Colon (tissue), 2 donors: ENCODE data around the gene KCNE4.

Source experiments
- FAIRE-seq: peaks from 2 replicates; lab custom pipeline; 2012; peaks lifted over from hg19 to GRCh38; lab: Jason Lieb, UNC
- donor health status: control.
- donor health status: control.

Gene KCNE4

DNA sequence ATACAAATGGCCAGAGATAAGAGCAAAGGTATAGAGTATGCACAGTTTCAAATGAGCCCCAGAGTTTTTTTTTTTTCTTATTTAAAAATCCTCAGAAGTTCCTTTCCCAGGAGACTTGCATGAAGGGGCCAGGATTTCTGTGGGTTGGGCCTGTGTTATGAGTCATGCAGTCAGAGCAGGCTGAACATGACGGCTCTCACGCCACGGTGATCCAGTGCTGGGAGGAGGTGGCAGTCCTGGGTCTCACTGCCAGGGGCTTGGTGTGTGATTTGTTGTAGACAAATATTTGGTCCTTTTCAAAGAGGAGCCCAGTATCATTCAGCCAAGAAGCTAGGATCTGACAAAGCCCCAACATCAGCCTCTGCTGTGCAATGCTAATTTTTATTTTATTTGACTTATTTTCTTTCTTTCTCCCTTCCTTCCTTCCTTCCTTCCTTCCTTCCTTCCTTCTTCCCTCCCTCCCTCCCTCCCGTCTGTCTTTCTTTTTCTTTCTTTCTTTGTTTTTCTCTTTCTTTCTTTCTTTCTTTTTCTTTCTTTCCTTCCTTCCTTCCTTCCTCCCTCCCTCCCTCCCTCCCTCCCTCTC is 10.4 kb upstream of the KCNE4 start:
- no peak for FAIRE-seq

GRCh38 chr2:223042284-223042683 is 9.7 kb upstream of the KCNE4 start:
- no peak for FAIRE-seq

DNA sequence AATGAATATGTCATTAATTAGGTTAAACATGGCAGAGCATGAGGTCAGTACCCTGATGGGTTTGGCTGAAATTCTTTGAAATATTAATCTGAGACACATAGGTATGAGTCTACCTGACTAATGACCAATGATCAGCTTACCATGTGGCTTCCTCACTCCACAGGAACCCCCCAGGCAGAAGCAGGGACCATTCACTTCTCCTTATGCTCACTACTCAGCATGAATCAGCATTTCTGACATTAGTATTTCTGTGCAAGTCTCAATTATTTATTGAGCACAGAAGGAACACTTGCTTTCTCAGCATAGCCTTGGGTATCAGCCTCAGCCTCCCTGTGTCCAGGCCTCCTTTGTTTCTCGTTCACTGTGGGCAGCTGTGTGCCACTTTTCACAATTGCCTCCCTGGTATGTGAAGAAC is 9.3 kb upstream of the KCNE4 start:
- no peak for FAIRE-seq

GRCh38 chr2:223043164-223043941 is 8.6 kb upstream of the KCNE4 start:
- no peak for FAIRE-seq

DNA sequence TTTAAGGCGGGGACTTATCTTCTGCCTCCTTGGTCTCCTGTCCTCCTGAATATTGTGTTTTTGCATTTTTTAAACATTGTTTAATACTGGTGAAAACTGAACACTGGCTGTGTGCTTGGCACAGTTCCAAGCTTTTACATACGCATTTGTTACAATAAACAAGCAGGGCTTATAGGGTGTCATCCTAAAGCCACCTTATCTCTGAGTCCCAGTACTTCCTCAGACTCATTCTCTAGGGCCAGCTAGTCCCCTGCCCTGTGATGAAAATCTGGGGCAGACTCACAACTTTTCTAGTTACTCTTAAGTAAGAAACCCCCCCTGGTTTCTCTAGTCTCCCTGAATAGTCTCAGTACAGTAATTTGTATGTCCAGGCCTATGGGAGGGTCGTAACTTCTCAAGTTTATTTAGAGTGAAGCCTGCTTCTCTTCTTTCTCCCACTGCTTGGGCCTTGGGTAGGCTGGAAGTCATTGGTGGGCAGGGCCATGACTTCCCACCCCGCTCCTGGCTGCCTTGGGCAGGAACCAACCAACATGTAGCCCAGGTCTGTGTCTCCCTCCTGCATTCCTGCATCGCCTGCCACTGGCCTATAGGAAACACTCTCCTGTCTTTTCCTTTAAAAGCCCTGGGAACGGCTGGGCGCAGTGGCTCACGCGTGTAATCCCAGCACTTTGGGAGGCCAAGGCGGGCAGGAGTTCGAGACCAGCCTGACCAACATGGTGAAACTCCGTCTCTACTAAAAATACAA is 7.7 kb upstream of the KCNE4 start:
- no peak for FAIRE-seq

GRCh38 chr2:223044916-223045700 is 6.9 kb upstream of the KCNE4 start:
- no peak for FAIRE-seq

GRCh38 chr2:223046470-223047040 is 5.4 kb upstream of the KCNE4 start:
- no peak for FAIRE-seq

- no peak for FAIRE-seq
These were observed 4.7 kb upstream of the KCNE4 start for GRCh38 chr2:223047260-223047761.

DNA sequence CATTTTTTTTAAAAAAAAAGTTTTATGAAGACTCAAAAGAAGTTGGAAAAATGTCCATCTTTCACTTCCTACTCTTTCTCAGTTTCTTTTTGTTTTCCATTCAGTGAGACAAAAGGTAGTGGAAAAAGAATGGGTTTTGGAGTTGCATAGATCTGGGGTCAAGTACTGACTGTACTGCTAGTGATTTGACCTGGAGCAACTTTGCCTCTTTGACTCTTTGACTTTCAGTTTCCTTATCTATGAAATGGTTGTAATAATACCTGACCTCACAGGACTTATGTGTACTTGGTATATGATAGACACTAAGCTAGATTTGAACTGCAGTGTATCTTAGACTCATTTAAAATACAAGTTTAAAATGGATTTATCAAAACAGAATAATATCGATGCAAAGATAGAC is 3.5 kb upstream of the KCNE4 start:
- FAIRE-seq = no peak

GRCh38 chr2:223049356-223049755 is 2.6 kb upstream of the KCNE4 start:
- no peak for FAIRE-seq

DNA sequence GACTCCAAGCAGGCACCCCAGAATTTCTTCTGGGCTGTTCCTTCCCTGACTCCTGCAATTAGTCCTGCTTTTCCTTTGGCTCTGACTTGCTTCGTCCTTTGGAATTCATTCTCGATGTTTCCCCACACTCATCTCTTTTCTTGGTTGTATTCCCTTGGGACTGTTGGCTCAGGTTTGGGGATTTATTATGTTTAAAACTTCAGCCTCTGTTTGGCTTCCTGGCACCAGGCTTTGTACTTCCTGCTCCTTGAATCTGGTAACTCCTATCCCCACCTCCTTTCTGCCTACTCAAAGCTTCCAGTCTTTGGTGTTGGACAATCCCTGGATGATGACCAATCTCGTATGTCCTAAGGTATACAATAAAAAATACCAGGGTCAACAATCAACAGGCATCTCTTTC is 1.8 kb upstream of the KCNE4 start:
- FAIRE-seq = no peak

DNA sequence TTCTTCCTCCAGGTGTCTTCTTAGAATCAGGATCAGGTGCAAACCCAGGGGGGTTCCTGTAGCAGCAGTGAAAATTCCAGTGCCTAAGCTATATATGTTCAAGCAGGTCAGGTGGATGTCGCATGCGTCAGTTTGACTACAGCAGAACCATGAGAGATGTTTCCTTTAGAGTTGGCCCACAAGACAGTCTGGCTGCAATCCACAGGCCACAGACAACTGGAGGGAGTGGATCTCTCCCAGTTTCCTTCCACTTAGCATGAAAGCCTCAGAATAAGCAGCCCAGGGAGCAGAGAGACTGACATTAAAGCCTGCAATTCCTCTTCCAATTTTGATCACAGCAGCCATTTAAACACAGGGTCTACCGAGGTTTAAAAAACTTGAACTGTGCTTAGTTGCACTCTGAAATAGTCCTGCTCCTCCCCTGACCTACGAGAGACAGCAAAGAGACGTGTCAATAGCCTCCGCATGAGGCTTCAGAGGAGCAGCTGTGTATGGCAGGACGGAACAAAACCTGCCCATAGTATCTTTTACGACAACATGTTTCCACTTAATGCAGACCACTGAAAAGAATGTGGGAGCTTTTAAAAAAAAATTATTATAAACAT is 988 bp upstream of the KCNE4 start:
- no peak for FAIRE-seq

DNA sequence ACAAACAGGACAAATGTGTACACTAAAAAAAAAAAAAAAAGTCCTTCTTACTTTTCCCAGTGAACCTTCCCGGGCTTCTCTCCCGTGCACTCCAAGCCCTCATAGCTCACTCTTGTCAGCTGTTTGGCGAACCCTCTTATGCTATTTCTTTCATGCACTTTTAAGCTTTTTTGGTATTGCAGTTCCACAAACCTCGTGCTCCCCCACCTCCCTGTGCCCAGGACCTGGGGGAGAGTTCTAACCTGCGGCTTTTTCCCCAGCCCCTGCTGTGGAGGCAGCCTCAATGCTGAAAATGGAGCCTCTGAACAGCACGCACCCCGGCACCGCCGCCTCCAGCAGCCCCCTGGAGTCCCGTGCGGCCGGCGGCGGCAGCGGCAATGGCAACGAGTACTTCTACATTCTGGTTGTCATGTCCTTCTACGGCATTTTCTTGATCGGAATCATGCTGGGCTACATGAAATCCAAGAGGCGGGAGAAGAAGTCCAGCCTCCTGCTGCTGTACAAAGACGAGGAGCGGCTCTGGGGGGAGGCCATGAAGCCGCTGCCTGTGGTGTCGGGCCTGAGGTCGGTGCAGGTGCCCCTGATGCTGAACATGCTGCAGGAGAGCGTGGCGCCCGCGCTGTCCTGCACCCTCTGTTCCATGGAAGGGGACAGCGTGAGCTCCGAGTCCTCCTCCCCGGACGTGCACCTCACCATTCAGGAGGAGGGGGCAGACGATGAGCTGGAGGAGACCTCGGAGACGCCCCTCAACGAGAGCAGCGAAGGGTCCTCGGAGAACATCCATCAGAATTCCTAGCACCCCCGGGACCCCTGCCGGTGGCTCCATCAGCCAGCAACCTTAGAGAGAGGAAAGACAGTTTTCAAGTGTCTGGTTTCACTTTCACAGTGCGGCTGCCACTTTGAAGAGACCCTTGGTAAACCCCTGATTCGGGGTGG is 826 bp downstream of the KCNE4 start:
- FAIRE-seq = no peak

DNA sequence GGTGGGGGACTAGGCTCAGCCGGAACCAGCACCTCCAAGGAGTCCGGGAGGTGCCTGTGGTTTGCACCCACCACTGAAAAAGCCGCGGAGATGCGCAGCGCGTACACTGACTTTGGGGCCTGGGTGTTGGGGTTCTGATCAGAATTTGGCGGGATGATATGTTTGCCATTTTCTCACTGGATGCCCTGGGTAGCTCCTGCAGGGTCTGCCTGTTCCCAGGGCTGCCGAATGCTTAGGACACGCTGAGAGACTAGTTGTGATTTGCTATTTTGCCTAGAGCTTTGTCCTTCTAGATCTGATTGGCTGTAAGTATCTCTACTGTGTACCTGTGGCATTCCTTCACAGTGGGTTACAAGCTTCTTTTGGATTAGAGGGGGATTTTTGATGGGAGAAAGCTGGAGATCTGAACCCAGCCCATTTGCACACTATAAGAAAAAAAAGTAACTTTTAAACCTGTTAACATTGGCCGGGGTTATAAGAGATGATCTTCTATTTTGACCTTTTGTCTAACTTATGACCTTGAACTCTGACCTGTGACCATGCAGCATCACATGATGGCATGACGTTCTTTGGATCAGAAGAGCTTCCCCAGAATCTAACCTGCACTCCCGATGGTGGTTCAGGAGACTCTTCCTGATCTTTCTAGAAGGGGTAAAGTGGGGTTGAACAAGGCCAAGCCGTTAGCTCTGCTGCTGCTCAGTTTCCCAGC is 1.6 kb downstream of the KCNE4 start:
- no peak for FAIRE-seq

DNA sequence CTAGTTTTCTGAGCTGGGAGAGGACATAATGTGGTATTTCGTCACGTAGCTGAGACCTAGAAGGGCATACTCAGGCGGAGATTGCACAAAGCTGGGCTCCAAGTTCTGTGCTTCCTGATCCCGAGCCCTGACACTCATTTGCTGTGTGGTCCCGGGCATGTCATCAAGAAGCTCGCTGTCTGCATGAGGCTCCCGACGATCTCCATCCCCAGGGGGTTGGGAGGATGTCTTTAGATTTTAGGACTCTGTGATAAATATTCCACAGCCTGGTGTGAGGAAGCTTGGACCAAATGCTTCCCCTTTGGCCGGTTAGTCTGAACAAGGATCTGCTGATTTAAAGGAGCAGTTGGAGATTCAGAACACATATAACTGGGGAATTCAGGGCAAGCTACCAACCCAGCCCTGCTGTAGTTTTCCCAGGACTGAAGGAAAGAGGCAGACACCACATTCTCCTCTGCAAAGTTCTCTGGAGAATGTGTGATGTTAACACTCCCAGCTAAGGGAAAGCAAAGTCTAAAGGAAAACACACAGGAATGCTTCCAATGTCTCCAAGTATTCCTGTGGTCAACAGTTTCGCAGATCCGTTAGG is 2.3 kb downstream of the KCNE4 start:
- no peak for FAIRE-seq

DNA sequence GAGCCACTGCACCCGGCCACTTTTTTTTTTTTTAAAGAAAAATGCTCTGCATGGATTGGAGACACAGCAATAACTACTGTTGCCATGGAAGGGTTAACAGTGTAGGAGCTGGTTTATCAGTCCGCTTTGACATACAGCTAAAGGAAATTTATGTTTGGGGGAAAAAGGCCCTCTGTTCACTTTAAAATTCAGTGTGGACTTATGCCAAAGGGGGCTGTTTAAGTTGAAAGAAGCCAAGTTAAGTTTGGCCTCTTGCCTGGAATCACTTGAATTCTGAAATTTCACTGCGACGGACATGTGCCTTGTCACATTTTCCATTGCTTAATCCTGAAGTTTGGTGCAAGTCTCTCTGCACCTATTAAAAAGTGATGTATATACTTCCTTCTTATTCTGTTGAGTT is 3.1 kb downstream of the KCNE4 start:
- FAIRE-seq = no peak

DNA sequence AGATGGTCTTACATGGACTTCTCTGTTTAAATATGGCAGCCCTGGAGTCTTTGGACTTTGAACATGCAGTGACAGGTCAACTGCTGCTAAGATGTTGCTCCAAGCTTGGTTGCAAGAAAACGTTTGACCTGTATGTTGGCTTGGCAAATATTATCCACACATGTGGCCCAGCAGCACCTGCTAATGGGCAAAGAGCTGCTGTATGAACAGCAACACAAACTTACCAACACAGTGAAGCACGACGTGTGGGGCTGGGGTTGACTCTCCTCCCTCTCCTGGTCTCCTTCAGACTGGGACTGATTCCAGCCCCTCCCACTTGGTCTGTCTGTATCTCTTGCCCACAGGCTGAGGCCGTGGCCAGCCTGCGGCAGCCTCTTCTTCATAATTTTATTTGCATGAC is 3.8 kb downstream of the KCNE4 start:
- FAIRE-seq = no peak

GRCh38 chr2:223056701-223057418 is 4.9 kb downstream of the KCNE4 start:
- FAIRE-seq = no peak

GRCh38 chr2:223057569-223057968 is 5.6 kb downstream of the KCNE4 start:
- FAIRE-seq = no peak
